Skeletal muscle tissue (tissue), 4 donors: ENCODE measurements around the gene ELAVL3. TPM values are rescaled to one million over a fixed set of nuclear protein-coding genes. Genes with fewer than 3 reads are reported as not detected.
"Not testable (repeated sequence)": the region's sequence is repeated elsewhere in the genome, so short reads cannot be mapped to it uniquely, and the experiment has no call there.

Source experiments
- H3K27ac ChIP-seq: one replicate; pipeline ENCODE4 v1.7.0; 2013; ENCODE audit warnings: mild to moderate bottlenecking, low read depth, low read length, inconsistent platforms
- H3K27me3 ChIP-seq, 3 donors: one replicate each; pipeline ENCODE4 v1.7.0; 2013; ENCODE audit warnings: low read length in 3 of 3; ENCODE audit not compliant: control insufficient read depth in 3 of 3, insufficient read depth in 3 of 3
- H3K36me3 ChIP-seq, 3 donors: one replicate each; pipeline ENCODE4 v1.7.0; 2013; ENCODE audit warnings: low read length in 3 of 3; ENCODE audit not compliant: control insufficient read depth in 3 of 3, insufficient read depth in 3 of 3
- H3K4me1 ChIP-seq, 3 donors: one replicate each; pipeline ENCODE4 v1.7.0; 2013; ENCODE audit warnings: low read length in 3 of 3, mild to moderate bottlenecking in 3 of 3; ENCODE audit not compliant: control insufficient read depth in 3 of 3, insufficient read depth in 3 of 3
- H3K4me3 ChIP-seq, 3 donors: one replicate each; pipeline ENCODE4 v1.7.0; 2013; ENCODE audit warnings: low read length in 3 of 3
- H3K9ac ChIP-seq, 3 donors: one replicate each; pipeline ENCODE4 v1.7.0; 2013; ENCODE audit warnings: low read length in 3 of 3, mild to moderate bottlenecking in 3 of 3, moderate library complexity in 2 of 3, low read depth in 1 of 3
- H3K9me3 ChIP-seq, 3 donors: one replicate each; pipeline ENCODE4 v1.7.0; 2013; ENCODE audit warnings: low read length in 3 of 3; ENCODE audit not compliant: control insufficient read depth in 3 of 3
- total RNA-seq: library from RNA; depleted of rRNA; stranded (reverse); fragments of >200 nt; gene quantifications from one replicate; pipeline ENCODE4 v1.2.3, GENCODE V29; 2014
- donor health status: Osteomylitis.

The ELAVL3 gene
- total RNA-seq, 1 donor from 2014 or later: not detected

- peaks cover 17 to 37% (median 23%) of the 10 kb centered on the region in 3 donors for H3K27me3 ChIP-seq
- H3K36me3 ChIP-seq: no peaks in the 10 kb centered on the region
- H3K4me3 ChIP-seq: no peak overlapping the region
- H3K27ac ChIP-seq: no peak overlapping the region
- H3K9ac ChIP-seq: no peak overlapping the region
- no peaks in the 10 kb centered on the region for H3K9me3 ChIP-seq
- no peaks in the 10 kb centered on the region for H3K4me1 ChIP-seq
These were observed 20.6 kb downstream of the ELAVL3 start for GRCh38 chr19:11460207-11460606.

- not testable (repeated sequence) for H3K9ac ChIP-seq, H3K36me3 ChIP-seq, H3K9me3 ChIP-seq, H3K27ac ChIP-seq, H3K4me3 ChIP-seq, H3K4me1 ChIP-seq
- H3K27me3 ChIP-seq: peaks cover 17 to 32% (median 23%) of the 10 kb centered on the region in 3 donors
These were observed 21.9 kb downstream of the ELAVL3 start for GRCh38 chr19:11458912-11459311.

- Histone ChIP-seq H3K4me1 (no peaks in the 10 kb centered on the region), H3K9ac (no peak overlapping the region), H3K4me3 (no peak overlapping the region), H3K27ac (no peak overlapping the region), H3K9me3 (no peaks in the 10 kb centered on the region), H3K27me3 (peaks cover 18 to 34% (median 23%) of the 10 kb centered on the region in 3 donors), H3K36me3 (no peaks in the 10 kb centered on the region)
These were observed 22.5 kb downstream of the ELAVL3 start for GRCh38 chr19:11458236-11458900.

- H3K27me3 ChIP-seq: peaks cover 19 to 39% (median 23%) of the 10 kb centered on the region in 3 donors
- no peak overlapping the region for H3K9ac ChIP-seq
- H3K9me3 ChIP-seq: no peaks in the 10 kb centered on the region
- H3K27ac ChIP-seq: no peak overlapping the region
- H3K4me1 ChIP-seq: no peaks in the 10 kb centered on the region
- no peaks in the 10 kb centered on the region for H3K36me3 ChIP-seq
- H3K4me3 ChIP-seq: no peak overlapping the region
These were observed 23.0 kb downstream of the ELAVL3 start for GRCh38 chr19:11457831-11458230.

- H3K27me3 ChIP-seq: peaks cover 19 to 40% (median 23%) of the 10 kb centered on the region in 3 donors
- H3K4me3 ChIP-seq: no peak overlapping the region
- no peak overlapping the region for H3K27ac ChIP-seq
- H3K4me1 ChIP-seq: no peaks in the 10 kb centered on the region
- H3K9me3 ChIP-seq: no peaks in the 10 kb centered on the region
- H3K36me3 ChIP-seq: no peaks in the 10 kb centered on the region
- no peak overlapping the region for H3K9ac ChIP-seq
These were observed 23.7 kb downstream of the ELAVL3 start for GRCh38 chr19:11457115-11457514.

GRCh38 chr19:11456659-11457058 is 24.2 kb downstream of the ELAVL3 start:
- H3K36me3 ChIP-seq: no peaks in the 10 kb centered on the region
- H3K4me3 ChIP-seq: no peak overlapping the region
- H3K27me3 ChIP-seq: peaks cover 19 to 40% (median 23%) of the 10 kb centered on the region in 3 donors
- H3K9ac ChIP-seq: no peak overlapping the region
- no peaks in the 10 kb centered on the region for H3K4me1 ChIP-seq
- H3K9me3 ChIP-seq: no peaks in the 10 kb centered on the region
- H3K27ac ChIP-seq: no peak overlapping the region

GRCh38 chr19:11455233-11455554 is 25.7 kb downstream of the ELAVL3 start:
- H3K27me3 ChIP-seq: peaks cover 15 to 37% (median 23%) of the 10 kb centered on the region in 3 donors
- not testable (repeated sequence) for H3K9ac ChIP-seq, H3K9me3 ChIP-seq, H3K27ac ChIP-seq, H3K4me3 ChIP-seq, H3K36me3 ChIP-seq, H3K4me1 ChIP-seq

- Histone ChIP-seq H3K4me1 (no peaks in the 10 kb centered on the region), H3K27me3 (peaks cover 13 to 28% (median 15%) of the 10 kb centered on the region in 3 donors), H3K9ac (no peak overlapping the region), H3K36me3 (peaks cover 6 to 7% (median 6%) of the 10 kb centered on the region in 3 donors), H3K9me3 (no peaks in the 10 kb centered on the region), H3K27ac (no peak overlapping the region), H3K4me3 (no peak overlapping the region)
These were observed 27.1 kb downstream of the ELAVL3 start for GRCh38 chr19:11453468-11454341.

- no peaks in the 10 kb centered on the region for H3K4me1 ChIP-seq
- H3K36me3 ChIP-seq: peaks cover 7 to 13% (median 12%) of the 10 kb centered on the region in 3 donors
- H3K4me3 ChIP-seq: no peak overlapping the region
- no peak overlapping the region for H3K9ac ChIP-seq
- H3K27me3 ChIP-seq: peaks cover 4 to 19% (median 5%) of the 10 kb centered on the region in 3 donors
- no peak overlapping the region for H3K27ac ChIP-seq
- H3K9me3 ChIP-seq: no peaks in the 10 kb centered on the region
These were observed 28.1 kb downstream of the ELAVL3 start for GRCh38 chr19:11452620-11453310.
